HG02870 (cell line): ENCODE measurements around the gene MYO1B.

ENCODE experiments used
- ATAC-seq: cut with Tn5 transposase; IDR thresholded peaks from one replicate; pipeline ENCODE4 v1.9.1; 2021; ENCODE audit warnings: mild to moderate bottlenecking, moderate library complexity; ENCODE audit not compliant: unreplicated experiment

The MYO1B gene

GRCh38 chr2:191245046-191245868 is at the start of gene MYO1B:
Gene MYO1B, plus strand, starts transcription at chr2:191245404. Its CDS starts 31,492 bp downstream, at chr2:191276896.
- peak; percentile 46 for ATAC-seq

- no peak for ATAC-seq
Measured at GRCh38 chr2:191197096-191197495, 48.1 kb upstream of the MYO1B start.

GRCh38 chr2:191198271-191198670 is 46.9 kb upstream of the MYO1B start:
- ATAC-seq = no peak

- ATAC-seq = no peak
Measured at GRCh38 chr2:191199929-191200512, 45.2 kb upstream of the MYO1B start.

GRCh38 chr2:191200910-191201309 is 44.3 kb upstream of the MYO1B start:
- ATAC-seq = no peak

GRCh38 chr2:191202209-191202721 is 42.9 kb upstream of the MYO1B start:
- ATAC-seq = no peak

- no peak for ATAC-seq
Measured at GRCh38 chr2:191202881-191203397, 42.3 kb upstream of the MYO1B start.

GRCh38 chr2:191204433-191204832 is 40.8 kb upstream of the MYO1B start:
- ATAC-seq = peak; percentile 68

GRCh38 chr2:191206613-191207471 is 38.4 kb upstream of the MYO1B start:
- no peak for ATAC-seq

GRCh38 chr2:191209340-191209739 is 35.9 kb upstream of the MYO1B start:
- ATAC-seq = no peak

- no peak for ATAC-seq
Measured at GRCh38 chr2:191212119-191212518, 33.1 kb upstream of the MYO1B start.

GRCh38 chr2:191213333-191213732 is 31.9 kb upstream of the MYO1B start:
- ATAC-seq = no peak

- ATAC-seq = no peak
Measured at GRCh38 chr2:191215230-191215629, 30.0 kb upstream of the MYO1B start.

GRCh38 chr2:191215666-191216065 is 29.5 kb upstream of the MYO1B start:
- no peak for ATAC-seq

- no peak for ATAC-seq
Measured at GRCh38 chr2:191217580-191217979, 27.6 kb upstream of the MYO1B start.

GRCh38 chr2:191218292-191218898 is 26.8 kb upstream of the MYO1B start:
- ATAC-seq = peak; percentile 49

GRCh38 chr2:191220671-191221070 is 24.5 kb upstream of the MYO1B start:
- ATAC-seq = peak; percentile 45

- no peak for ATAC-seq
Measured at GRCh38 chr2:191221666-191222065, 23.5 kb upstream of the MYO1B start.

- ATAC-seq = no peak
Measured at GRCh38 chr2:191222507-191222906, 22.7 kb upstream of the MYO1B start.

- no peak for ATAC-seq
Measured at GRCh38 chr2:191222952-191223351, 22.3 kb upstream of the MYO1B start.

- no peak for ATAC-seq
Measured at GRCh38 chr2:191225126-191225525, 20.1 kb upstream of the MYO1B start.
